A549 treated with AZD9567 at 1 μM for 4 hours (cell line): ENCODE measurements around the gene PTMS. TPM values are rescaled to one million over a fixed set of nuclear protein-coding genes. Genes with fewer than 3 reads are reported as not detected.

Experiments used
- total RNA-seq: library from RNA; stranded (reverse); fragments of 200-300 nt; extraction: Qiagen RNA extraction; gene quantifications from 5 replicates; pipeline ENCODE4 v1.2.3, GENCODE V29; 2022; ENCODE audit not compliant: insufficient read depth

The PTMS gene
- 562 to 891 TPM (median 827 TPM) in 5 replicates for total RNA-seq

GRCh38 chr12:6765634-6766581, at the start of gene PTMS:
Gene PTMS, plus strand, starts transcription at chr12:6766363. Its CDS starts 343 bp downstream, at chr12:6766706.

GRCh38 chr12:6723607-6724408, 42.4 kb upstream of the PTMS start, which contains the start of gene COPS7A:
Gene COPS7A, plus strand, starts transcription at chr12:6724046. Its CDS starts 611 bp downstream, at chr12:6724657.

GRCh38 chr12:6752921-6753771, 13.0 kb upstream of the PTMS start, which contains the start of gene MLF2:
Gene MLF2, minus strand, starts transcription at chr12:6753141. Its CDS starts 807 bp downstream, at chr12:6752334.

GRCh38 chr12:6772331-6772695, 6.2 kb downstream of the PTMS start, which contains the start of gene LAG3:
Gene LAG3, plus strand, starts transcription at chr12:6772520. Its CDS starts 333 bp downstream, at chr12:6772853.

GRCh38 chr12:6788972-6789924, 23.1 kb downstream of the PTMS start, which contains the start of gene CD4:
Gene CD4, plus strand, starts transcription at chr12:6789528. Its CDS starts 10,611 bp downstream, at chr12:6800139.

Other genes with a start within 250 kb of the PTMS start
- gene GAPDH, start 231.8 kb upstream of the PTMS start, total RNA-seq = 7,420 to 9,416 TPM (median 8,934 TPM) in 5 replicates
- 1.1 to 1.8 TPM (median 1.4 TPM) in 4 of 5 replicates, not detected in the other for gene IFFO1, start 210.3 kb upstream of the PTMS start, total RNA-seq
- 106 to 116 TPM (median 109 TPM) in 5 replicates for gene NOP2, start 198.1 kb upstream of the PTMS start, total RNA-seq
- 54.8 to 124 TPM (median 56.2 TPM) in 5 replicates for gene CHD4, start 159.0 kb upstream of the PTMS start, total RNA-seq
- 0.34 to 0.88 TPM (median 0.49 TPM) in 4 of 5 replicates, not detected in the other for gene LPAR5, start 130.4 kb upstream of the PTMS start, total RNA-seq
- gene ACRBP, start 118.9 kb upstream of the PTMS start, total RNA-seq = 0.06 to 0.38 TPM (median 0.17 TPM) in 4 of 5 replicates, not detected in the other
- gene ING4, start 103.2 kb upstream of the PTMS start, total RNA-seq = 10.1 to 16.0 TPM (median 13.2 TPM) in 5 replicates
- 39.7 to 58.0 TPM (median 53.1 TPM) in 5 replicates for gene ZNF384, start 77.0 kb upstream of the PTMS start, total RNA-seq
- 0.70 to 1.3 TPM (median 0.88 TPM) in 4 of 5 replicates, not detected in the other for gene PIANP, start 65.5 kb upstream of the PTMS start, total RNA-seq
- 47.5 to 54.4 TPM (median 53.6 TPM) in 5 replicates for gene COPS7A, start 42.3 kb upstream of the PTMS start, total RNA-seq
- gene MLF2, start 13.2 kb upstream of the PTMS start, total RNA-seq = 216 to 307 TPM (median 306 TPM) in 5 replicates
- gene LAG3, start 6.2 kb downstream of the PTMS start, total RNA-seq = 1.3 to 2.6 TPM (median 1.8 TPM) in 4 of 5 replicates, not detected in the other
- gene CD4, start 23.2 kb downstream of the PTMS start, total RNA-seq = not detected in 5 replicates
- gene GPR162, start 55.5 kb downstream of the PTMS start, total RNA-seq = 0.26 to 0.77 TPM (median 0.49 TPM) in 4 of 5 replicates, not detected in the other
- 25.6 to 33.1 TPM (median 27.2 TPM) in 5 replicates for gene P3H3, start 62.0 kb downstream of the PTMS start, total RNA-seq
- 1.8 to 2.6 TPM (median 2.3 TPM) in 5 replicates for gene GNB3, start 74.6 kb downstream of the PTMS start, total RNA-seq
- 74.0 to 83.9 TPM (median 80.1 TPM) in 5 replicates for gene CDCA3, start 84.9 kb downstream of the PTMS start, total RNA-seq
- gene USP5, start 85.8 kb downstream of the PTMS start, total RNA-seq = 72.6 to 116 TPM (median 80.7 TPM) in 5 replicates
- 1,375 to 1,687 TPM (median 1,661 TPM) in 5 replicates for gene TPI1, start 101.2 kb downstream of the PTMS start, total RNA-seq
- 21.0 to 30.0 TPM (median 28.3 TPM) in 5 replicates for gene SPSB2, start 106.9 kb downstream of the PTMS start, total RNA-seq
- gene LRRC23, start 138.5 kb downstream of the PTMS start, total RNA-seq = 15.3 to 19.8 TPM (median 16.2 TPM) in 5 replicates
- 30.6 to 40.9 TPM (median 38.3 TPM) in 5 replicates for gene ENO2, start 148.2 kb downstream of the PTMS start, total RNA-seq
- 47.5 to 69.4 TPM (median 68.1 TPM) in 5 replicates for gene ATN1, start 161.6 kb downstream of the PTMS start, total RNA-seq
- gene RNU7-1, start 177.5 kb downstream of the PTMS start, total RNA-seq = not detected in 5 replicates
- 259 to 307 TPM (median 297 TPM) in 5 replicates for gene C12orf57, start 177.7 kb downstream of the PTMS start, total RNA-seq
- 10.5 to 25.7 TPM (median 11.5 TPM) in 5 replicates for gene PTPN6, start 185.0 kb downstream of the PTMS start, total RNA-seq
- gene PHB2, start 204.3 kb downstream of the PTMS start, total RNA-seq = 290 to 340 TPM (median 329 TPM) in 5 replicates
- 53.4 to 60.9 TPM (median 56.4 TPM) in 5 replicates for gene EMG1, start 204.6 kb downstream of the PTMS start, total RNA-seq